Stimulated activated CD8-positive, alpha-beta memory T cell treated with anti-CD3 and anti-CD28 coated beads, Interleukin-7, amount 100 ng/mL, for 24 hours (primary cell): Measurements from ENCODE around the gene VPS54.
"Not testable (repeated sequence)": the region's sequence is repeated elsewhere in the genome, so short reads cannot be mapped to it uniquely, and the experiment has no call there.

ENCODE experiments used
- DNase-seq: peaks from one replicate; pipeline ENCODE4 v3.0.0-alpha.2; 2020; ENCODE audit warnings: low read depth

VPS54 gene

DNA sequence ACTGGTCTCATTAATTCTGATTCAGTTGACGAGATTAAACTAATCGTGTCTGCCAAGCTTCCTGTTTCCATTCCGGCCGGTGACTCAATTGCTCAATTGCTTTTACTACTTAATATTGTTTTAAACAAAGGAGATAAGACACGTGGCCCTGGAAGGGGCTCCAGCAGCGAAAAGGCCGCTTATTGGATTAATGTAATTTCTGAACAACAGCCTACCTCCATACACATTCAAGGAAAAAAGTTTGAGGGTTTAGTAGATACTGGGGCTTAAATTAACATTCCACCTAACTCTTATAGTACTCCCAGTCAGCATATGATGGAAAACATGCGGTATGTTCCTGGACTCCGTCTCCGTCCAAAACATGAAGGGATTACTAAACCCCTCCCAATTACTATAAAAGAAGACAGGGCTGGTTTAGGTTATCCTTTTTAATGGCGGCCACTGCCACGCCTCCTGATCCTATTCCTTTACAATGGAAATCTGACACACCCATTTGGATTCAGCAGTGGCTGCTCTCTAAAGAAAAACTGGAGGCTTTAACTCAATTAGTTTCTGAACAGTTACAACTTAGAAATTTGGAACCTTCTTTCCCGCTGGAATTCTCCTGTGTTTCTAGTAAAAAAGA lies 27.1 kb downstream of the VPS54 start:
- DNase-seq: no peak

GRCh38 chr2:63991173-63991999 lies 27.8 kb downstream of the VPS54 start:
- not testable (repeated sequence) for DNase-seq

- no peak for DNase-seq
Measured at GRCh38 chr2:63990072-63990471, 29.2 kb downstream of the VPS54 start.

GRCh38 chr2:63988842-63989436 lies 30.3 kb downstream of the VPS54 start:
- DNase-seq: not testable (repeated sequence)

DNA sequence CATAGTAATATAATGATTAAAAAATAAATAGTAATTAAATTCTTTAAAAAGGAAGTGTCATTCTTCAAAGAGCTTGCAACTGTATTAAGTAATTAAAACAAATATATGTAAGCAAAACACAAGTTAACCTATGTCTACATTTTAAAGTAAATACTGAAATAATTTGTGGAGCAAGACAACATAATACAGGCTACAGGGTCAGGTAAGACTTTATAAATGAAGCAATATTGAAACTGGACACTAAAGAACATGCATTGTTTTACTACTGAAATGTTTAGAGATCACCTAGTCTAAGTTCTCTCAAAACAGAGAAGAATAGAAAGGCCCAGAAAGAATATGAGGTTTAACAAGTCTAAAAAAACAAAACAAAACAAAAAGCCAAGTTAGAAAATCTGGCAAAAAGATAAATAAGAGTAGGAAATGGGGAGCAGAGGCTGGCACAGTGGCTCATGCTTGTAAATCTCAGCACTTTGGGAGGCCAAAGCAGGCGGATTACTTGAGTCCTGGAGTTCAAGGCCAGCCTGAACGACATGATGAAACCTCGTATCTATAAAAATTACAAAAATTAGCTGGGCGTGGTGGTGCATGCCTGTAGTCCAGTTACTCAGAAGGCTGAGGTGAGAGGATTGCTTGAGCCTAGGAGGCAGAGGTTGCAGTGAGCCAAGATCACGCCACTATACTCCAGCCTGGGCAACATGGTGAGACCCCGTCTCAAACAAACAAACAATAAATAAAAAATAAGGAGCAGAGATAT lies 34.4 kb downstream of the VPS54 start:
- no peak for DNase-seq

GRCh38 chr2:63983986-63984605 lies 35.1 kb downstream of the VPS54 start:
- no peak for DNase-seq

DNA sequence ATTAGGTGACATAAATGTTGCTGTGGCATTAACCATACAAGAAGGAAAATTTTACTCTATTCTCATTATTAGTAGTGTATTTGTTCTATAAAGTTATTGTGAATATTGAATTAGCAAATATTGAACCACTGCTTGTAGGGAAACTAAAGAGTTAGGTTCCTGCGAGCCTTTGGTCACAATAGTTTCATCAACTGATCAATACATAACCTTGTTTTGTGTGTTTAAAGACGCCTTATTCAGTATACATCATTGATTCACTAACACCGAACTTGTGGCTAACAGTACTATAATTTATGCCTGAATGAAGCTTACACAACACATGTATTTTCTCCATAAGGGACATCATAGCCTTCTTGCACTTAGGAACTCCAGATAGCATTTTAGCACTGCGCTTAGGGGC lies 36.9 kb downstream of the VPS54 start:
- no peak for DNase-seq

DNA sequence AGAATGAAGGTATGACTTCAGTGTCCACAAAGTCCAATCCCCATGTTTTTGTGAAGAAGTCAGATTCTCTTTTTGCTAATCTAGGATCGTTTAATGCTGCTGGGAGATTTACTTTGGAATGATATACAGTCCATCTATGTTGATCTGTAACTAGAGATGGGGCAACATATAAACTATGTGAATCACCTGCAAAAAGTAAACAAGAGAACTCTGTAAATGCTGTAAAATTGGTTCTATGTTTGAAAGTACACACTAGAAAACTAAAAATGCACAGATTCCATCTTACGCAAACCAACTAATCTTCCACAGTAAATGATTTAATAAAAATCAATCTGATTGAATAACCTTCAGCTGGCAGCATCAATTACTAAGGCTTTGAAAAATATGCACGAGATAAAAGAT lies 37.5 kb downstream of the VPS54 start:
- DNase-seq: no peak

GRCh38 chr2:63980794-63981193 lies 38.4 kb downstream of the VPS54 start:
- no peak for DNase-seq

- DNase-seq: no peak
Measured at GRCh38 chr2:63977904-63978303, 41.3 kb downstream of the VPS54 start.

- no peak for DNase-seq
Measured at GRCh38 chr2:63976125-63976510, 43.1 kb downstream of the VPS54 start.

DNA sequence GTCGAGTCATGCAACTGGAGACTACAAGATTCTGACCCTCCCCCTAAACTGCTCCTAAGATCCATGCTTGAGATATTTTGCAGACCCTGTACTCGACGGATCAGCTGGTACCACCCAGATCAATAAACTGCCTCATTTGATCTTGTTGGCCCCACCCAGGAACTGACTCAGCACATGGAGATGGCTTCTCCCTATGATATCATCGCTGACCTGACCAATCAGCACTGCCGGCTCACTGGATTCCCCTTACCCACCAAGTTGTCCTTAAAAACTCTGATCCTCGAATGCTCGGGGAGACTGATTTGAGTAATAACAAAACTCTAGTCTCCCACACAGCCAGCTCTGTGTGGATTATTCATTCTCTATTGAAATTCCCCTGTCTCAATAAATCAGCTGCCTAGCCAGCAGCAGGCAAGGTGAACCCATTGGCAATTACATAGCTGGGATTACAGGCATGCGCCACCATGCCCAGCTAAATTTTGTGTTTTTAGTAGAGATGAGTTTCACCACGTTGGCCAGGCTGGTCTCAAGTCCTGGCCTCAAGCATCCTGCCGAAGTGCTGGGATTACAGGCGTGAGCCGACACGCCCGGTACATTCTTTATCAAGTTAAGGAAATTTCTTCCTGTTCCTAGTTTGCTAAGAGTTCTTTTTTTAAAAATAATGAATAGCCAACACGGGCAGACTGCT lies 43.6 kb downstream of the VPS54 start:
- no peak for DNase-seq

DNA sequence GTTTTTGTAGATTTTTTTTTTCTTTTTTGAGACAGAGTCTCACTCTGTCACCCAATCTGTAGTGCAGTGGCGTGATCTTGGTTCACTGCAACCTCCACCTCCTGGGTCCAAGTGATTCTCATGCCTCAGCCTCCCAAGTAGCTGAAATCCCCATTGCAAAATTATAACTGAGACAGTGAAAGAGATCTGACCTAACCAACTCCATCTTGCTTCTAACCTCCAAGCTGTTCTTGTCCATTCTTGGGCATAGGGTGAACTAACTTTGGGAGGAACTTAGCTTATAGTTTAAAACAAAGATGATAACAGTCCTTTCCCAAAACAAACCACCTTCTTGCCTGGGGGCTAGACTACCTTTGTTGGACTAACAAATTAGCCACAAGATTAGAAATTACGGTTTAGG lies 44.2 kb downstream of the VPS54 start:
- not testable (repeated sequence) for DNase-seq

GRCh38 chr2:63962186-63962585 lies 57.0 kb downstream of the VPS54 start:
- no peak for DNase-seq

DNA sequence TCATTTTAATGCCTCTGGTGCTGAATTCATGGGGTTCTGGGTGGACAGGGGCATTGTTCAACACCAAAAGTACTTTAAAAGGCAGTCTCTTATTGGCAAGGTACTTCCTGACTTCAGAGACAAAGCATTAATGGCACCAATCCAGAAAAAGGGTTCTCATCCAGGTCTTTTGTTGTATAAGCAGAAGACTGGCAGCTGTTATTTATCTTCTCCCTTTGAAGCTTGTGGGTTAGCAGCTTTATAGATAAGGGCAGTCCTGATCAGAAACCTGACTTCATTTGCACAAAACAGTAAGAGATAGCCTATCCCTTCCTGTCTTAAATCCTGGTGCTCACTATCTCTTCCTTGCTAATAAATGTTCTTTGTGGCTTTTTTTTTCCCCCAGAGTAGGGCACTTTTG lies 68.8 kb downstream of the VPS54 start:
- no peak for DNase-seq

DNA sequence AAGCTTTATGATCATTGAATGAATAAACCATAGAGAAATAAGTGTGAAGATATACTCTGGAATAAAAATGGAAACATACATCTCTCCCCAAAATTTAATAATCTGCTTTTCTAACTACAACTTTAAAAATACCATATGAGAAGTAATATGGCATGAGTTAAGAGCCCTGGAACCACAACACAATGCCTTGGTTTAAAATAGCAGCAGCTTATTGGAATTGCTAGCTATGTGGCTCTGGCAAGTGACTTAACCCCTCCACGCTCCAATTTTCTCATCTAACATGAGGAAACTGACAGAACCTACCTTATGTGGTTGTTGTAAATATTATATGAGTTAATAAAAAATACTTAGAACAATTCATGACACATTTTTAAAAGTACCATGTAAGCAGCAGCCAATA lies 76.4 kb downstream of the VPS54 start:
- DNase-seq: no peak

- DNase-seq: not testable (repeated sequence)
Measured at GRCh38 chr2:63932104-63932503, 87.1 kb downstream of the VPS54 start.

DNA sequence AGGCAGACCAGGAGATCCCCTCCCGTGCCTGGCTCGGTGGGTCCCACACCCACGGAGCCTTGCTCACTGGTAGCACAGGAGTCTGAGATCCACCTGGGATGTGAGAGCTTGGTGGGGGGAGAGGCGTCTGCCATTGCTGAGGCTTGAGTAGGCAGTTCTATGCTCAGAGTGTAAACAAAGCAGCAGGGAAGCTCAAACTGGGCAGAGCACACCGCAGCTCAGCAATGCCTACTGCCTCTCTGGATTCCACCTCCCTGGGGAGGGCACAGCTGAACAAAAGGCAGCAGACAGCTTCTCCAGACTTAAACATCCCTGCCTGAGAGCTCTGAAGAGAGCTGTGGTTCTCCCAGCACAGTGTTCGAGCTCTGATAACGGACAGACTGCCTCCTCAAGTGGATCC lies 92.4 kb downstream of the VPS54 start:
- DNase-seq: no peak

DNA sequence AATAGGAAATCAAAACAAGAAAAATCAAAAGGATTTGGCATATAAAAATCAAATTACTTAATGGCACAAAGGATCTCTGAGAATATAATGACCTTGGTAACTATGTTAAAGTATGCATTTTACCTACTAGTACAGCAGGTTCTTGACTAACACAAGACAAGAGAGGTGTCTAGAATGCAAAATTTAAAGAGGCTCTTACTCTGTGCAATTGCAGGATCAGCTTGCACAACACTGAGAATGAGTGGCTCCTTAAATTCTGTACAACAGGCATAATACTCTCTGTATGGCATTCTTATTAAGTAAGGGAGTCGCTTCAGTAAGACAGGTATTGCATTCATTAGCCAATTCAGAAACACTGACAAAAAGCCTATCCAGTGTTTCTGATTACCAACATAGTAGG lies 104.9 kb downstream of the VPS54 start:
- DNase-seq: no peak

GRCh38 chr2:63903003-63903402 lies 116.2 kb downstream of the VPS54 start:
- DNase-seq: no peak

- no peak for DNase-seq
Measured at GRCh38 chr2:63902149-63902548, 117.1 kb downstream of the VPS54 start.

DNA sequence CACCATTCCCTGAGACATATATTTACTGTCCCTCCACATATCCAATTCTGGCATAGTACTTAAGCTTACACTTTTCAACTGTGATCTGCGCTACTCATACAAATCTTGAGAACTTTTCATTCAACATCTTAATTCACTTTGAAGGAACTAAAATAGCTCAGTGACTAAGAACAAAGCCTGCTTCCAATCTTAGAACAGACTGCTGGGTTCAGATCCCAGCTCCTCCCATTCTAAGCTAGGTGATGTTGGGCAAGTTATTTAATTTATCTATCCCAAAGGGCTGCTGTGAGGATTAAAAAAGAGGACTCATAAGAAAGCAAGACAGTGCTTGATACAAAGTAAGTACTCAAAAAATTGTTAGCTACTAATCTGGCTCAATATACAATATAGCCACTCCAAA lies 119.6 kb downstream of the VPS54 start:
- no peak for DNase-seq
